PC-3 (cell line): Measurements from ENCODE around the gene VTI1B. TPM values are rescaled to one million over a fixed set of nuclear protein-coding genes. Genes with fewer than 3 reads are reported as not detected.

ENCODE experiments used
- ATAC-seq: fragments of 200-7000 bp; cut with Tn5 transposase; 2 replicates; pipeline ENCODE4 v1.9.1; 2020; ENCODE audit warnings: mild to moderate bottlenecking, moderate library complexity
- BruUV-seq: library from RNA; stranded (reverse); fragments of 400-500 nt; replicated peaks from 2 replicates; lab custom pipeline; 2021; lab: Mats Ljungman, UMichigan
- CTCF ChIA-PET: fragments of 300-600 bp; sonication (Branson Sonifier 250); formaldehyde crosslinking; loops from one replicate; lab custom pipeline; 2022; ENCODE audit warnings: antibody characterized with exemption; lab: Charles Lee
- POLR2A ChIA-PET: fragments of 300-600 bp; sonication (Branson Sonifier 250); formaldehyde crosslinking; loops from one replicate; lab custom pipeline; 2022; ENCODE audit warnings: antibody characterized with exemption; ENCODE audit not compliant: unreplicated experiment; lab: Charles Lee
- DNase-seq: peaks from one replicate; pipeline ENCODE4 v3.0.0-alpha.2; 2015
- H2AFZ ChIP-seq: fragments of 300-600 bp; sonication (generic); 2 replicates; pipeline ENCODE4 v1.6.0; 2016; ENCODE audit warnings: antibody characterized with exemption, low read length
- H3F3A ChIP-seq: fragments of 300-600 bp; sonication (generic); one replicate; pipeline ENCODE4 v1.6.0; 2017; ENCODE audit warnings: antibody characterized with exemption, low read length, control low read depth, mild to moderate bottlenecking; ENCODE audit not compliant: unreplicated experiment
- H3K27ac ChIP-seq: fragments of 300-600 bp; sonication (generic); 2 replicates; pipeline ENCODE4 v1.5.1; 2016; ENCODE audit warnings: mild to moderate bottlenecking, low read length
- H3K27me3 ChIP-seq: fragments of 300-600 bp; sonication (generic); 2 replicates; pipeline ENCODE4 v1.6.1; 2016; ENCODE audit warnings: low read length, mixed read lengths
- H3K36me3 ChIP-seq: fragments of 300-600 bp; sonication (generic); 2 replicates; pipeline ENCODE4 v1.6.1; 2016; ENCODE audit warnings: low read depth, mixed run types, low read length, mixed read lengths
- H3K4me1 ChIP-seq: fragments of 300-600 bp; sonication (generic); 2 replicates; pipeline ENCODE4 v1.5.1; 2016; ENCODE audit warnings: low read length; ENCODE audit not compliant: insufficient read depth
- H3K4me2 ChIP-seq: fragments of 300-600 bp; sonication (generic); 2 replicates; pipeline ENCODE4 v1.6.0; 2016; ENCODE audit warnings: low read length
- H3K4me3 ChIP-seq: fragments of 300-600 bp; sonication (generic); 2 replicates; pipeline ENCODE4 v1.5.1; 2016; ENCODE audit warnings: mild to moderate bottlenecking, low read length, mixed read lengths
- H3K79me2 ChIP-seq: fragments of 300-600 bp; sonication (generic); 2 replicates; pipeline ENCODE4 v1.6.1; 2017; ENCODE audit warnings: low read length, mixed read lengths
- H3K9ac ChIP-seq: fragments of 300-600 bp; sonication (generic); 2 replicates; pipeline ENCODE4 v1.6.0; 2016; ENCODE audit warnings: mild to moderate bottlenecking, low read length
- H3K9me2 ChIP-seq: fragments of 300-600 bp; sonication (generic); replicated peaks from 2 replicates; pipeline ENCODE4 v1.6.1; 2016; ENCODE audit warnings: mixed run types, low read length, mixed read lengths
- H3K9me3 ChIP-seq: fragments of 300-600 bp; sonication (generic); 2 replicates; pipeline ENCODE4 v1.6.1; 2016; ENCODE audit warnings: low read length, mixed read lengths
- H4K20me1 ChIP-seq: fragments of 300-600 bp; sonication (generic); 2 replicates; pipeline ENCODE4 v1.6.1; 2016; ENCODE audit warnings: low read length, mixed read lengths
- EZH2 ChIP-seq: fragments of 300-600 bp; sonication (generic); IDR thresholded peaks from one replicate; pipeline ENCODE4 v1.6.1; 2017; ENCODE audit warnings: antibody characterized with exemption, mild to moderate bottlenecking, low read length; ENCODE audit not compliant: unreplicated experiment
- EZH2phosphoT487 ChIP-seq: fragments of 300-600 bp; sonication (generic); IDR thresholded peaks from 2 replicates; pipeline ENCODE4 v1.6.1; 2018; ENCODE audit warnings: mild to moderate bottlenecking, antibody characterized with exemption, low read length, borderline replicate concordance
- intact Hi-C: fragments of 100-400 bp; cut with micrococcal nuclease; formaldehyde crosslinking; loops from 2 replicates; pipeline ENCODE4 v1.9.0; 2023
- total RNA-seq: library from RNA; depleted of rRNA; stranded (reverse); fragments of >200 nt; gene quantifications from 2 replicates; pipeline ENCODE4 v1.2.3, GENCODE V29; 2014
- TF ChIP-seq, protein P1 (sequence below): fragments of 300-600 bp; sonication (generic); conservative IDR thresholded peaks from 2 replicates; pipeline ENCODE4 v1.5.1; 2017; ENCODE audit warnings: antibody characterized with exemption, low read depth, mild to moderate bottlenecking, low read length

VTI1B gene
- total RNA-seq, 1 experiment from 2014 or later = 93.8 TPM

DNA sequence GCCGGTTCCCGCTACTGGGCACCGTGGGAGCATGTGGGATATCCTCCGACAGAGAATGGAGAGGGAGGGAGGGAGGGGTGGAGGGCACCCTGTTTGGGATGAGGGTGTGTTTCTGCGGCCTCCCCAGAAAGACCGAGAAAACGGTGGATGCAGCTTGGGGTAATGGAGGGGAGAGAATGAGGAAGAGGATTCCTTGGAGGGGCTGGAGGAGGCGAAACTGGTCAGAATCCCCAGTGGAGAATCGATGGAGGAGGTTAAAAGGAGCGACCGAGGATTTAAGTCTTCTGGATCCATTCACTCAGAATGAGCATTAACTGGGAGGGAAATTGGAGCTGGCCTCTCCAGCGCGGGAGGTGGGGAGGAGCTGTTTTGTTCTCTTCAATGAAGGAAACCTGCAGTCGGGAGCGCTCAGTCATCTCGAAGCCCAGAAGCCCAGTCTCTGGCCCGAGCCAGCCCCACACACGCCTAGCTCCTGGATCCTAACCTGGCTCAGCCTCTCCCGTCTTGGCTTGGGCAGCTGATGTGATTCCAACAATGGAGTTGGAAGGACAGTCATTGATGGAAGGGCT, 54.1 kb downstream of the VTI1B start:
- H3K9ac ChIP-seq = no peak overlapping the region
- H3F3A ChIP-seq = no peaks in the 10 kb centered on the region
- intact Hi-C loops = no loop called here
- no peaks in the 10 kb centered on the region for H4K20me1 ChIP-seq
- H3K27ac ChIP-seq = no peak overlapping the region
- ATAC-seq (peak; percentile 2), DNase-seq (peak; percentile 36)
- H3K4me1 ChIP-seq = peaks cover 31% of the 10 kb centered on the region
- H3K4me2 ChIP-seq = peak overlapping the region; percentile 98
- H3K27me3 ChIP-seq = no peaks in the 10 kb centered on the region
- no peaks in the 10 kb centered on the region for H3K79me2 ChIP-seq
- ChIA-PET POLR2A (no interaction called here), CTCF (interaction anchor here (0.7 to 3.0 kb wide), 6 partner anchors 37 to 93 kb away, joined by 3 to 70 read pairs (median 6); no protein-coding TSS in a partner anchor)
- H3K36me3 ChIP-seq = no peaks in the 10 kb centered on the region
- peak overlapping the region; percentile 77 for H3K4me3 ChIP-seq
- H3K9me3 ChIP-seq = no peaks in the 10 kb centered on the region
- TSS peak; percentile 41 for BruUV-seq
- peak overlapping the region; percentile 96 for H2AFZ ChIP-seq
- TF ChIP-seq EZH2phosphoT487 = no peak
- no peak for TF ChIP-seq EZH2
- TF ChIP-seq, protein P1, sequence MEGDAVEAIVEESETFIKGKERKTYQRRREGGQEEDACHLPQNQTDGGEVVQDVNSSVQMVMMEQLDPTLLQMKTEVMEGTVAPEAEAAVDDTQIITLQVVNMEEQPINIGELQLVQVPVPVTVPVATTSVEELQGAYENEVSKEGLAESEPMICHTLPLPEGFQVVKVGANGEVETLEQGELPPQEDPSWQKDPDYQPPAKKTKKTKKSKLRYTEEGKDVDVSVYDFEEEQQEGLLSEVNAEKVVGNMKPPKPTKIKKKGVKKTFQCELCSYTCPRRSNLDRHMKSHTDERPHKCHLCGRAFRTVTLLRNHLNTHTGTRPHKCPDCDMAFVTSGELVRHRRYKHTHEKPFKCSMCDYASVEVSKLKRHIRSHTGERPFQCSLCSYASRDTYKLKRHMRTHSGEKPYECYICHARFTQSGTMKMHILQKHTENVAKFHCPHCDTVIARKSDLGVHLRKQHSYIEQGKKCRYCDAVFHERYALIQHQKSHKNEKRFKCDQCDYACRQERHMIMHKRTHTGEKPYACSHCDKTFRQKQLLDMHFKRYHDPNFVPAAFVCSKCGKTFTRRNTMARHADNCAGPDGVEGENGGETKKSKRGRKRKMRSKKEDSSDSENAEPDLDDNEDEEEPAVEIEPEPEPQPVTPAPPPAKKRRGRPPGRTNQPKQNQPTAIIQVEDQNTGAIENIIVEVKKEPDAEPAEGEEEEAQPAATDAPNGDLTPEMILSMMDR = no peak
- H3K9me2 ChIP-seq = no peaks in the 10 kb centered on the region

DNA sequence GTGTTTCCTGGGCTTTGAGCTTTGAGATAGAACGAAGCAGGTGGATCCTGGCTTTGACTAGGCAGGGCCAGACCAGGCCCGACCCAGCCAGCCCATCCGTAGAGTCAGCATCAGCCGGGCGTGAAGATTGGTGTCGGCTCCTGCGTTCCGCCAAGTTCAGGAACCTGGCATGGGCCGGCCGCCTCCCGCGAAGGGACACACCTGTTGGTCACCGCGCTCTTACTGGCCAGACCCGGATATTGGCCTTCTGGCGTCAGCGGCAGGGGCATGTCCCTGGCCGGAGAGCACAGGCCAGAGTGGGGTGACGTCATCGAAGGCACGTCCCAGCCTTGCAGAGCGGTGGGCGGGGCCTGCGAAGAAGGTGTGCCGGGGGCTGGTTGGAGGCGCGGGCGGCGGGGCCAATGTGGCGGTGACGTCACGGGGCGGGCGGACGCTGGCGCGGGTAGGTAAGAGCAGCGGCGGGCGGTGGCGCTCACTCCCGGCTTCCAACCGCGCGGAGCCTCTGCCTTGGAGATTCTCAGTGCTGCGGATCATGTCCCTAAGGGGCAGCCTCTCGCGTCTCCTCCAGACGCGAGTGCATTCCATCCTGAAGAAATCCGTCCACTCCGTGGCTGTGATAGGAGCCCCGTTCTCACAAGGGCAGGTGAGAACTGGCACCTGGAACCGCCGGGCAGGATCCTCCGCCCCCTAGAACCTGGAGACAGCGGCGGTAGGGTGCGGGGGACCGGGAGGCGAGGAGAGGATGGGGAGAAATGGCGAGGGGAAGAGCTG, 54.8 kb downstream of the VTI1B start, which contains the start of gene ARG2:
ARG2 (plus strand) TSS at position 475 of the 771 bp plus-strand sequence; CDS start at position 533, 58 bp downstream.
- Histone ChIP-seq H3K27me3 (no peaks in the 10 kb centered on the region), H2AFZ (peak within 1 kb of the TSS; percentile 96), H3K4me3 (peak within 1 kb of the TSS; percentile 77), H3K79me2 (no peaks in the 10 kb centered on the region), H3K9ac (0 out of 2 replicates have a peak within 1 kb of the TSS, but pooled peaks have one; percentile 5), H3K4me2 (peak within 1 kb of the TSS; percentile 98), H3K27ac (no peak within 1 kb of the TSS), H3K9me2 (no peaks in the 10 kb centered on the region), H3K36me3 (no peaks in the 10 kb centered on the region), H3K4me1 (peaks cover 31% of the 10 kb centered on the region), H3K9me3 (no peaks in the 10 kb centered on the region), H4K20me1 (no peaks in the 10 kb centered on the region), H3F3A (no peaks in the 10 kb centered on the region)
- intact Hi-C loops = loop anchor here (1.0 kb wide), 2 partner anchors 20 to 76 kb away; partner anchors contain the start of gene RDH11
- ATAC-seq (peak; percentile 84), DNase-seq (peak; percentile 95)
- ChIA-PET CTCF (interaction anchor here (0.6 to 3.0 kb wide), 13 partner anchors 12 to 93 kb away, joined by 3 to 70 read pairs (median 7); partner anchors contain the start of genes PIGH and RDH11), POLR2A (interaction anchor here (0.6 to 0.8 kb wide), 2 partner anchors 19 to 83 kb away, joined by 3 to 4 read pairs; partner anchors contain the start of gene PIGH)
- no TSS peak for BruUV-seq
- TF ChIP-seq EZH2 = no peak
- no peak for TF ChIP-seq EZH2phosphoT487
- TF ChIP-seq, protein P1 = peak; percentile 32; the same call in 1 of the 2 replicates
